WTC11 (cell line): ENCODE results near the gene ZDHHC8.

Experiments used
- ATF2 ChIP-seq: sonication (generic); formaldehyde crosslinking; IDR thresholded peaks from 2 replicates; pipeline ENCODE4 v1.8.1; 2022; ENCODE audit warnings: low read depth, missing genetic modification reagents, borderline replicate concordance
- ATF3 ChIP-seq: sonication (generic); formaldehyde crosslinking; conservative IDR thresholded peaks from 2 replicates; pipeline ENCODE4 v1.8.1; 2022; ENCODE audit warnings: mild to moderate bottlenecking, missing genetic modification reagents
- ATF6 ChIP-seq: sonication (generic); formaldehyde crosslinking; IDR thresholded peaks from 2 replicates; pipeline ENCODE4 v1.8.1; 2023; ENCODE audit warnings: mild to moderate bottlenecking, missing genetic modification reagents
- CTCF ChIP-seq: fragments of 200-600 bp; IDR thresholded peaks from 2 replicates; pipeline ENCODE4 v1.8.0; 2022; ENCODE audit warnings: antibody characterized with exemption
- FOXP1 ChIP-seq: sonication (generic); formaldehyde crosslinking; IDR thresholded peaks from 2 replicates; pipeline ENCODE4 v1.8.0; 2022; ENCODE audit warnings: missing genetic modification reagents, mild to moderate bottlenecking, moderate library complexity, borderline replicate concordance
- IRF2 ChIP-seq: sonication (generic); formaldehyde crosslinking; IDR thresholded peaks from 2 replicates; pipeline ENCODE4 v1.8.0; 2022; ENCODE audit warnings: low read depth, missing genetic modification reagents, borderline replicate concordance
- MAX ChIP-seq: sonication (generic); formaldehyde crosslinking; IDR thresholded peaks from 2 replicates; pipeline ENCODE4 v1.8.0; 2022; ENCODE audit warnings: mild to moderate bottlenecking, missing genetic modification reagents
- SMAD3 ChIP-seq: sonication (generic); formaldehyde crosslinking; IDR thresholded peaks from 2 replicates; pipeline ENCODE4 v1.8.0; 2022; ENCODE audit warnings: missing genetic modification reagents, mild to moderate bottlenecking, borderline replicate concordance
- ZNF138 ChIP-seq: sonication (generic); formaldehyde crosslinking; conservative IDR thresholded peaks from 2 replicates; pipeline ENCODE4 v1.8.1; 2022; ENCODE audit warnings: mild to moderate bottlenecking, moderate library complexity, missing genetic modification reagents
- ZNF317 ChIP-seq: sonication (generic); formaldehyde crosslinking; IDR thresholded peaks from 2 replicates; pipeline ENCODE4 v1.8.1; 2023; ENCODE audit warnings: low read depth, mild to moderate bottlenecking, moderate library complexity, missing genetic modification reagents, borderline replicate concordance

GRCh38 chr22:20145206-20145831 is 13.7 kb downstream of the ZDHHC8 start:
- no peak for TF ChIP-seq CTCF
- TF ChIP-seq MAX (CRISPR knock-in tag) = no peak
- no peak for TF ChIP-seq IRF2
- TF ChIP-seq ZNF138 = no peak
- no peak for TF ChIP-seq ATF2
- TF ChIP-seq FOXP1 (CRISPR knock-in tag) = no peak
- TF ChIP-seq ATF6 (CRISPR knock-in tag) = no peak
- TF ChIP-seq ZNF317 (CRISPR knock-in tag) = no peak
- TF ChIP-seq SMAD3 = no peak
- no peak for TF ChIP-seq ATF3
